ENCODE results near the gene ESYT2. TPM values are rescaled to one million over a fixed set of nuclear protein-coding genes. Genes with fewer than 3 reads are reported as not detected.

Gene ESYT2
- total RNA-seq, 1 experiment from 2014 or later, result 68.2 TPM

- ChIA-PET RAD21 (ENCODE audit: low non-redundant PET in 1 of 2, low total read pairs in 2 of 2, uncharacterized antibody in 2 of 2, unreplicated experiment in 2 of 2) (no interaction called here), POLR2A (no interaction called here), CTCF (no interaction called here)
- no peak for ATAC-seq
- H3K4me1 ChIP-seq (ENCODE audit: control insufficient read depth in 1 of 2, insufficient read depth in 2 of 2, low read length in 2 of 2), result peaks cover 3 to 30% of the 10 kb centered on the region in 2 experiments; a peak in 3 of 4 replicates
- H3K9me2 ChIP-seq (ENCODE audit: insufficient read depth), result no peaks in the 10 kb centered on the region
- H2AFZ ChIP-seq (ENCODE audit: low read depth, low read length, poor library complexity, severe bottlenecking), result no peak overlapping the region
- no peaks in the 10 kb centered on the region for H4K20me1 ChIP-seq (ENCODE audit: insufficient read depth)
- no peaks in the 10 kb centered on the region for H3K36me3 ChIP-seq (ENCODE audit: control insufficient read depth in 1 of 2, insufficient read depth in 2 of 2, low read length in 2 of 2)
- TF ChIP-seq POLR2A (IDR thresholded peaks at IDR 0.05; ENCODE audit: borderline replicate concordance, extremely low read depth, insufficient read depth, insufficient read length), result no peak
- TF ChIP-seq FOSL1 (IDR thresholded peaks at IDR 0.05; ENCODE audit: low read depth), result no peak
- TF ChIP-seq ZBTB33 (IDR thresholded peaks at IDR 0.05; ENCODE audit: extremely low read depth, insufficient replicate concordance, low read length), result no peak
- no peak for TF ChIP-seq POLR2AphosphoS5 (IDR thresholded peaks at IDR 0.05; ENCODE audit: low read depth, low read length)
- no peak for TF ChIP-seq RAD21 (IDR thresholded peaks at IDR 0.05; ENCODE audit: low read depth)
- no peak for TF ChIP-seq YY1 (IDR thresholded peaks at IDR 0.05; ENCODE audit: extremely low read depth, insufficient replicate concordance, low read depth, low read length)
- TF ChIP-seq ZFX (IDR thresholded peaks at IDR 0.05), result no peak
- no peak for TF ChIP-seq CBX3 (IDR thresholded peaks at IDR 0.05; ENCODE audit: low read depth)
- no peak for TF ChIP-seq JUND (IDR thresholded peaks at IDR 0.05)
- H3K9ac ChIP-seq (ENCODE audit: low read length), result no peak overlapping the region
- H3K79me2 ChIP-seq (ENCODE audit: insufficient read depth, low read length), result peaks cover 4% of the 10 kb centered on the region; the same call in 1 of the 2 replicates
- H3K9me3 ChIP-seq (ENCODE audit: control insufficient read depth in 1 of 2, insufficient read depth in 1 of 2, low read depth in 1 of 2, low read length in 2 of 2), result no peaks in the 10 kb centered on the region
- no peak overlapping the region for H3K27ac ChIP-seq (ENCODE audit: low read depth, low read length)
- H3K27me3 ChIP-seq (ENCODE audit: insufficient read depth, low read length), result no peaks in the 10 kb centered on the region
- no peak overlapping the region for H3K4me3 ChIP-seq (replicated peaks in 1 of 2; ENCODE audit: low read depth in 1 of 2, low read length in 2 of 2)
- H3K4me2 ChIP-seq (ENCODE audit: low read length), result no peak overlapping the region
- BruUV-seq (replicated peaks), result no TSS peak
- no peak for DNase-seq (ENCODE audit: low read depth, low spot score)
- intact Hi-C loops (cut with micrococcal nuclease), result no loop called here
Measured at GRCh38 chr7:158865977-158866376, 36.7 kb upstream of the ESYT2 start.

DNA sequence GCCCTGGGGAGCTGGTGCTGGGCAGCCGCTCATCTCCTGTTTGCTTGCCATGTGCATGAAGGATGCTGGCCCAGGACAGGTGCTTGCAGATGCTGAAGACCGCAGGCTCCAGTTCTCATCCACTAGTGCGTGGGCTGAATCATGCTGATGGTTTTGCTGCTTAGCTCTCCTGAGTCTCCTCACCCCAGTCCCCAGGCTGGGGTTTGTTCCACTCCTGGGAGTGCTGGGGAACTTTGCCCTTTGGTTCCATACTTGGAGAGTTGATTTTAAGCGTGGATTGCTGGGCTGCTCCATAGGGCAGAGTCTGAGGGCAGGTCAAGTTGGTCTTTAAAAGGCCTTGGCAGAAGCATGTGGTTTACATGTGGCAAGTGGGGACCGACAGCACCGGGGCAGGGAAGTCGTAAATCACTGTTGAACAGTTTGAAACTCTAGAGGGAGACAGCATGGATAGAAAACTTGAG lies 36.2 kb upstream of the ESYT2 start:
- ATAC-seq, result no peak
- Histone ChIP-seq H3K27me3 (ENCODE audit: insufficient read depth, low read length) (no peaks in the 10 kb centered on the region), H3K9me3 (ENCODE audit: control insufficient read depth in 1 of 2, insufficient read depth in 1 of 2, low read depth in 1 of 2, low read length in 2 of 2) (no peaks in the 10 kb centered on the region), H3K4me1 (ENCODE audit: control insufficient read depth in 1 of 2, insufficient read depth in 2 of 2, low read length in 2 of 2) (peaks cover 3 to 30% of the 10 kb centered on the region in 2 experiments; a peak in 3 of 4 replicates), H3K36me3 (ENCODE audit: control insufficient read depth in 1 of 2, insufficient read depth in 2 of 2, low read length in 2 of 2) (no peaks in the 10 kb centered on the region), H3K79me2 (ENCODE audit: insufficient read depth, low read length) (peaks cover 4% of the 10 kb centered on the region; the same call in 1 of the 2 replicates), H3K27ac (ENCODE audit: low read depth, low read length) (no peak overlapping the region), H2AFZ (ENCODE audit: low read depth, low read length, poor library complexity, severe bottlenecking) (no peak overlapping the region), H3K4me3 (replicated peaks in 1 of 2; ENCODE audit: low read depth in 1 of 2, low read length in 2 of 2) (no peak overlapping the region), H3K9ac (ENCODE audit: low read length) (no peak overlapping the region), H3K9me2 (ENCODE audit: insufficient read depth) (no peaks in the 10 kb centered on the region), H3K4me2 (ENCODE audit: low read length) (no peak overlapping the region; the same call in 1 of the 2 replicates), H4K20me1 (ENCODE audit: insufficient read depth) (no peaks in the 10 kb centered on the region)
- ChIA-PET CTCF (no interaction called here), RAD21 (ENCODE audit: low non-redundant PET in 1 of 2, low total read pairs in 2 of 2, uncharacterized antibody in 2 of 2, unreplicated experiment in 2 of 2) (no interaction called here), POLR2A (no interaction called here)
- no TSS peak for BruUV-seq (replicated peaks)
- intact Hi-C loops (cut with micrococcal nuclease), result no loop called here
- no peak for DNase-seq (ENCODE audit: low read depth, low spot score)
- TF ChIP-seq CBX3 (IDR thresholded peaks at IDR 0.05; ENCODE audit: low read depth), result no peak

All from HCT116 (cell line).